Mammary epithelial cell (primary cell): ENCODE data around the gene CDH12.

Source experiments
- EZH2 ChIP-seq: IDR thresholded peaks from 2 replicates; pipeline ENCODE4 v1.6.1; 2012; ENCODE audit warnings: low read length, inconsistent platforms, borderline replicate concordance
- TF ChIP-seq, protein P1 (sequence below), 2 donors: IDR thresholded peaks in 1 of 2; conservative IDR thresholded peaks in 1 of 2; 2 replicates each; pipeline ENCODE4 v1.5.1; 2011 to 2012; ENCODE audit warnings: inconsistent platforms in 2 of 2, low read length in 2 of 2, mild to moderate bottlenecking in 2 of 2, control low read depth in 1 of 2, low read depth in 1 of 2; ENCODE audit not compliant: insufficient read depth in 1 of 2; ENCODE audit errors: extremely low read depth in 1 of 2

GRCh38 chr5:22344000-22344399 is 509.1 kb downstream of the CDH12 start:
- no peak for TF ChIP-seq EZH2
- TF ChIP-seq, protein P1, sequence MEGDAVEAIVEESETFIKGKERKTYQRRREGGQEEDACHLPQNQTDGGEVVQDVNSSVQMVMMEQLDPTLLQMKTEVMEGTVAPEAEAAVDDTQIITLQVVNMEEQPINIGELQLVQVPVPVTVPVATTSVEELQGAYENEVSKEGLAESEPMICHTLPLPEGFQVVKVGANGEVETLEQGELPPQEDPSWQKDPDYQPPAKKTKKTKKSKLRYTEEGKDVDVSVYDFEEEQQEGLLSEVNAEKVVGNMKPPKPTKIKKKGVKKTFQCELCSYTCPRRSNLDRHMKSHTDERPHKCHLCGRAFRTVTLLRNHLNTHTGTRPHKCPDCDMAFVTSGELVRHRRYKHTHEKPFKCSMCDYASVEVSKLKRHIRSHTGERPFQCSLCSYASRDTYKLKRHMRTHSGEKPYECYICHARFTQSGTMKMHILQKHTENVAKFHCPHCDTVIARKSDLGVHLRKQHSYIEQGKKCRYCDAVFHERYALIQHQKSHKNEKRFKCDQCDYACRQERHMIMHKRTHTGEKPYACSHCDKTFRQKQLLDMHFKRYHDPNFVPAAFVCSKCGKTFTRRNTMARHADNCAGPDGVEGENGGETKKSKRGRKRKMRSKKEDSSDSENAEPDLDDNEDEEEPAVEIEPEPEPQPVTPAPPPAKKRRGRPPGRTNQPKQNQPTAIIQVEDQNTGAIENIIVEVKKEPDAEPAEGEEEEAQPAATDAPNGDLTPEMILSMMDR (conservative IDR thresholded peaks at IDR 0.05 in 1 of 2, IDR thresholded peaks at IDR 0.05 in 1 of 2; ENCODE audit: extremely low read depth in 1 of 2, insufficient read depth in 1 of 2, low read depth in 1 of 2, low read length in 2 of 2): no peak
